GM12878 (cell line): ENCODE measurements around the gene CREB5. TPM values are rescaled to one million over a fixed set of nuclear protein-coding genes. Genes with fewer than 3 reads are reported as not detected.

Experiments
- ATAC-seq: fragments of 200-7000 bp; cut with Tn5 transposase; 3 replicates; pipeline ENCODE4 v1.9.1; 2020; ENCODE audit warnings: mild to moderate bottlenecking, moderate library complexity
- BruUV-seq: library from RNA; stranded (reverse); fragments of 400-500 nt; replicated peaks from 2 replicates; lab custom pipeline; 2021; lab: Mats Ljungman, UMichigan
- CTCF ChIA-PET: fragments of 300-600 bp; sonication (Branson Sonifier 250); formaldehyde crosslinking; extraction: SDS; loops from one replicate; lab custom pipeline; 2021; ENCODE audit warnings: inconsistent platforms; lab: Yijun Ruan, JAX
- POLR2A ChIA-PET: fragments of 350-600 bp; formaldehyde crosslinking; extraction: SDS; loops from one replicate; lab custom pipeline; 2021; ENCODE audit warnings: inconsistent platforms; lab: Charles Lee
- RAD21 ChIA-PET: fragments of 300-600 bp; sonication (Branson Sonifier 250); formaldehyde crosslinking; loops from one replicate; lab custom pipeline; 2023; ENCODE audit warnings: antibody characterized with exemption; ENCODE audit not compliant: unreplicated experiment; lab: Charles Lee
- SMC1A ChIA-PET: fragments of 300-600 bp; sonication (Branson Sonifier 250); formaldehyde crosslinking; loops from one replicate; lab custom pipeline; 2023; ENCODE audit not compliant: unreplicated experiment, uncharacterized antibody; lab: Charles Lee
- DNase-seq: peaks from one replicate; pipeline ENCODE4 v3.0.0-alpha.2; 2011; ENCODE audit warnings: low read depth, low spot score
- FAIRE-seq: peaks from 3 replicates; lab custom pipeline; 2011; peaks lifted over from hg19 to GRCh38; lab: Jason Lieb, UNC
- H2AFZ ChIP-seq: 2 replicates; pipeline ENCODE4 v1.6.0; 2011; ENCODE audit warnings: low read depth, low read length, control low read depth; ENCODE audit not compliant: control insufficient read depth
- H3K27ac ChIP-seq: 2 replicates; pipeline ENCODE4 v1.5.1; 2011; ENCODE audit warnings: control low read depth; ENCODE audit not compliant: control insufficient read depth, insufficient read depth
- H3K27me3 ChIP-seq, 2 experiments: replicated peaks in 1 of 2; 2 replicates each; pipeline versions ENCODE4 v1.6.0 to v1.6.1; 2011; ENCODE audit warnings: low read length in 1 of 2; ENCODE audit not compliant: control insufficient read depth in 2 of 2, insufficient read depth in 2 of 2
- H3K36me3 ChIP-seq, 2 experiments: 2 replicates each; pipeline ENCODE4 v1.5.1; 2011; ENCODE audit warnings: low read length in 1 of 2; ENCODE audit not compliant: control insufficient read depth in 2 of 2, insufficient read depth in 2 of 2
- H3K4me1 ChIP-seq: 2 replicates; pipeline ENCODE4 v1.6.1; 2011; ENCODE audit warnings: mild to moderate bottlenecking, low read length, moderate library complexity, mixed read lengths; ENCODE audit not compliant: control insufficient read depth, insufficient read depth
- H3K4me2 ChIP-seq: 2 replicates; pipeline ENCODE4 v1.6.0; 2011; ENCODE audit warnings: control low read depth; ENCODE audit not compliant: control insufficient read depth, insufficient read depth
- H3K4me3 ChIP-seq: fragments of 200-600 bp; sonication (generic); 2 replicates; pipeline ENCODE4 v1.5.1; 2016
- H3K79me2 ChIP-seq: 2 replicates; pipeline ENCODE4 v1.6.0; 2011; ENCODE audit warnings: low read length; ENCODE audit not compliant: control insufficient read depth, insufficient read depth
- H3K9ac ChIP-seq: 2 replicates; pipeline ENCODE4 v1.8.0; 2011; ENCODE audit warnings: low read length, control low read depth, mixed read lengths; ENCODE audit not compliant: control insufficient read depth, insufficient read depth
- H3K9me3 ChIP-seq: replicated peaks from 3 replicates; pipeline ENCODE4 v1.5.1; 2011; ENCODE audit warnings: mild to moderate bottlenecking, low read length; ENCODE audit not compliant: control insufficient read depth, insufficient read depth
- H4K20me1 ChIP-seq: 2 replicates; pipeline ENCODE4 v1.6.0; 2011; ENCODE audit not compliant: control insufficient read depth, insufficient read depth
- ASH2L ChIP-seq: fragments of 300-600, 200-600 bp; sonication (generic); IDR thresholded peaks from 2 replicates; pipeline ENCODE4 v1.6.1; 2017; ENCODE audit warnings: low read depth, mild to moderate bottlenecking, borderline replicate concordance
- BCLAF1 ChIP-seq: fragments of 450-650 bp; IDR thresholded peaks from 2 replicates; pipeline ENCODE4 v1.6.1; 2017; ENCODE audit warnings: antibody characterized with exemption, mild to moderate bottlenecking, moderate library complexity
- BMI1 ChIP-seq: fragments of 450-650 bp; IDR thresholded peaks from 2 replicates; pipeline ENCODE4 v1.6.1; 2016; ENCODE audit warnings: mild to moderate bottlenecking, moderate library complexity, borderline replicate concordance
- CBX3 ChIP-seq: fragments of 200-600 bp; sonication (generic); IDR thresholded peaks from 2 replicates; pipeline ENCODE4 v1.6.1; 2016; ENCODE audit warnings: low read depth, borderline replicate concordance
- ELK1 ChIP-seq: IDR thresholded peaks from 2 replicates; pipeline ENCODE4 v1.6.1; 2012; ENCODE audit warnings: low read depth, low read length, improper control_type of control experiment
- EP300 ChIP-seq, 2 experiments: fragments of 150-350 bp in 1 of 2; IDR thresholded peaks; 2 replicates each; pipeline ENCODE4 v1.6.1; 2011 to 2012; ENCODE audit warnings: low read depth in 2 of 2, low read length in 2 of 2, borderline replicate concordance in 1 of 2, improper control_type of control experiment in 1 of 2, inconsistent platforms in 1 of 2; ENCODE audit not compliant: control insufficient read depth in 1 of 2
- EZH2 ChIP-seq: IDR thresholded peaks from 2 replicates; pipeline ENCODE4 v1.6.1; 2012; ENCODE audit warnings: low read depth, mild to moderate bottlenecking, control low read depth, inconsistent platforms, low read length, borderline replicate concordance; ENCODE audit not compliant: control insufficient read depth
- HDAC6 ChIP-seq: fragments of 200-600 bp; sonication (generic); IDR thresholded peaks from one replicate; pipeline ENCODE4 v1.8.0; 2017; ENCODE audit warnings: antibody characterized with exemption; ENCODE audit not compliant: unreplicated experiment
- MYC ChIP-seq: IDR thresholded peaks from 2 replicates; pipeline ENCODE4 v1.6.1; 2011; ENCODE audit warnings: mild to moderate bottlenecking, low read length, moderate library complexity, inconsistent platforms; ENCODE audit not compliant: insufficient read depth, insufficient replicate concordance, insufficient read length, severe bottlenecking
- PBX3 ChIP-seq: IDR thresholded peaks from 2 replicates; pipeline ENCODE4 v1.6.1; 2011; ENCODE audit warnings: mild to moderate bottlenecking, low read depth, low read length, moderate library complexity; ENCODE audit not compliant: insufficient replicate concordance
- POLR2AphosphoS5 ChIP-seq: IDR thresholded peaks from 2 replicates; pipeline ENCODE4 v1.6.1; 2011; ENCODE audit warnings: mild to moderate bottlenecking, low read length, inconsistent platforms
- SUPT20H ChIP-seq: IDR thresholded peaks from 2 replicates; pipeline ENCODE4 v1.6.1; 2011; ENCODE audit warnings: low read depth, mild to moderate bottlenecking, low read length, moderate library complexity, borderline replicate concordance; ENCODE audit not compliant: control insufficient read depth
- ZNF592 ChIP-seq: fragments of 450-650 bp; IDR thresholded peaks from 2 replicates; pipeline ENCODE4 v1.6.1; 2017; ENCODE audit warnings: mild to moderate bottlenecking, moderate library complexity
- WGBS: methylation state at CpG from one replicate; pipeline ENCODE4 v1.1.6; 2016; ENCODE audit warnings: low lambda C conversion rate; ENCODE audit not compliant: insufficient replicate concordance, insufficient coverage; ENCODE audit errors: missing lambda C conversion rate; 5-methylcytosine and 5-hydroxymethylcytosine counted together
- in situ Hi-C: fragments of 300-500 bp; cut with MboI; formaldehyde crosslinking; loops from 9 replicates; pipeline ENCODE4 v1.14.3; 2018; ENCODE audit warnings: mixed read lengths
- intact Hi-C: fragments of 100-400 bp; cut with micrococcal nuclease; formaldehyde crosslinking; loops from one replicate; pipeline ENCODE4 v1.14.2; 2022; ENCODE audit not compliant: unreplicated experiment
- polyA plus RNA-seq, 11 experiments: library from polyadenylated mRNA; depleted of rRNA in 4 of 11; unstranded in 6 of 11; stranded (reverse) in 5 of 11; fragments of >200 nt; fragmentation: Nextera tagmentation in 4 of 11; fragmentation: Illumina TruSeq in 1 of 11; extraction: Ambion mirVana in 4 of 11; extraction: Trizol in 1 of 11; gene quantifications; 1 replicate in 1 of 11; 2 replicates in 10 of 11; pipeline versions ENCODE4 v1.2.1 to v1.2.3, GENCODE V29; 2011 to 2016; ENCODE audit warnings: inconsistent platforms in 2 of 11, missing spikeins in 2 of 11, low read depth in 1 of 11
- total RNA-seq, 4 experiments: library from RNA; depleted of rRNA in 3 of 4; stranded (reverse); fragments of >200 nt in 3 of 4; fragmentation: Illumina TruSeq in 1 of 4; extraction: Trizol in 1 of 4; gene quantifications; 2 replicates each; pipeline versions ENCODE4 v1.2.1 to v1.2.3, GENCODE V29; 2013 to 2021

Gene CREB5
- total and polyA plus RNA-seq, 10 of the 15 experiments (the other 5 are each of a cell fraction or from before 2014, with no cell fraction given), result 12.9 to 74.1 (median 53.0) TPM

- ChIA-PET RAD21 (no interaction called here), POLR2A (interaction anchor here (0.7 kb wide), 1 partner anchor 224 kb away, joined by 3 read pairs; no protein-coding TSS in a partner anchor), CTCF (no interaction called here), SMC1A (interaction anchor here (1.6 kb wide), 1 partner anchor 10 kb away, joined by 5 read pairs; no protein-coding TSS in a partner anchor)
- Histone ChIP-seq H3K27me3 (no peaks in the 10 kb centered on the region), H3K9ac (no peak overlapping the region), H4K20me1 (no peaks in the 10 kb centered on the region), H3K9me3 (peaks cover 2% of the 10 kb centered on the region; the same call in 2 of the 3 replicates), H3K36me3 (peaks cover 0 to 4% of the 10 kb centered on the region in 2 experiments; a peak in 2 of 4 replicates), H3K4me1 (peaks cover 9% of the 10 kb centered on the region), H3K4me3 (no peak overlapping the region), H3K79me2 (no peaks in the 10 kb centered on the region; the same call in 1 of the 2 replicates), H2AFZ (no peak overlapping the region), H3K27ac (no peak overlapping the region), H3K4me2 (no peak overlapping the region)
- DNase-seq, result no peak
- intact Hi-C loops (no loop called here), in situ Hi-C loops (no loop called here)
- BruUV-seq, result no TSS peak
- TF ChIP-seq SUPT20H (no peak), POLR2AphosphoS5 (no peak), ELK1 (no peak), BMI1 (no peak), CBX3 (no peak), PBX3 (no peak), EP300 (IDR thresholded peaks at IDR 0.05; ENCODE audit: borderline replicate concordance in 1 of 2, control insufficient read depth in 1 of 2, low read depth in 2 of 2, low read length in 2 of 2) (no peak), HDAC6 (no peak), BCLAF1 (no peak), EZH2 (no peak), ZNF592 (no peak), MYC (no peak), ASH2L (no peak)
- 74% methylated on average over 5 of the region's 5 CpGs for WGBS
- FAIRE-seq, result no peak
- ATAC-seq, result no peak
Measured at GRCh38 chr7:28658381-28658780, 246.1 kb downstream of the CREB5 start.
